H1 (cell line): ENCODE results near the gene MYL7. TPM values are rescaled to one million over a fixed set of nuclear protein-coding genes. Genes with fewer than 3 reads are reported as not detected.

ENCODE experiments used
- BCL11A ChIP-seq, 2 experiments: IDR thresholded peaks; one replicate each; pipeline ENCODE4 v1.6.1; 2011; ENCODE audit warnings: low read depth in 2 of 2, low read length in 2 of 2, mild to moderate bottlenecking in 2 of 2
- CTCF ChIP-seq, 3 experiments: IDR thresholded peaks; 1 replicate in 2 of 3; 2 replicates in 1 of 3; pipeline versions ENCODE4 v1.5.1 to v1.6.1; 2011; ENCODE audit warnings: low read length in 3 of 3, mild to moderate bottlenecking in 3 of 3, inconsistent platforms in 2 of 3, low read depth in 1 of 3, moderate library complexity in 1 of 3; ENCODE audit not compliant: insufficient read depth in 1 of 3; ENCODE audit errors: control extremely low read depth in 1 of 3
- EGR1 ChIP-seq: IDR thresholded peaks from 2 replicates; pipeline ENCODE4 v1.6.1; 2011; ENCODE audit warnings: low read depth, low read length, borderline replicate concordance
- HDAC2 ChIP-seq, 2 experiments: fragments of 300-600 bp in 1 of 2; sonication (generic) in 1 of 2; IDR thresholded peaks; 2 replicates each; pipeline ENCODE4 v1.6.1; 2011 to 2012; ENCODE audit warnings: low read depth in 2 of 2, low read length in 2 of 2, mild to moderate bottlenecking in 2 of 2, moderate library complexity in 2 of 2, borderline replicate concordance in 1 of 2, inconsistent platforms in 1 of 2
- RXRA ChIP-seq: IDR thresholded peaks from 2 replicates; pipeline ENCODE4 v1.6.1; 2011; ENCODE audit warnings: low read depth, mild to moderate bottlenecking, low read length, moderate library complexity; ENCODE audit not compliant: insufficient read depth
- SIX5 ChIP-seq: IDR thresholded peaks from 2 replicates; pipeline ENCODE4 v1.6.1; 2011; ENCODE audit warnings: mild to moderate bottlenecking, low read depth, low read length
- SP2 ChIP-seq: IDR thresholded peaks from 2 replicates; pipeline ENCODE4 v1.6.1; 2012; ENCODE audit warnings: mild to moderate bottlenecking, low read length, inconsistent platforms
- TAF7 ChIP-seq: optimal IDR thresholded peaks from 2 replicates; pipeline ENCODE3; 2011; ENCODE audit warnings: low read depth, mild to moderate bottlenecking, inconsistent platforms, low read length, moderate library complexity, borderline replicate concordance
- USF2 ChIP-seq: IDR thresholded peaks from 2 replicates; pipeline ENCODE4 v1.6.1; 2011; ENCODE audit warnings: low read length, improper control_type of control experiment
- polyA plus RNA-seq, 7 experiments: library from polyadenylated mRNA; depleted of rRNA in 3 of 7; stranded (reverse) in 5 of 7; unstranded in 2 of 7; fragments of >200 nt in 5 of 7; fragments of 200-250 nt in 2 of 7; gene quantifications; 1 replicate in 5 of 7; 2 replicates in 1 of 7; 4 replicates in 1 of 7; pipeline versions ENCODE4 v1.2.1 to v1.2.3, GENCODE V29; 2011 to 2013; ENCODE audit warnings: missing spikeins in 2 of 7, mixed read lengths in 2 of 7
- total RNA-seq: library from RNA; stranded (reverse); fragmentation: NEBNext Ultra II Directional; extraction: Animal tissue kit (Norgen Biotek cat#: 25700); gene quantifications from 2 replicates; pipeline ENCODE4 v1.2.1, GENCODE V29; 2021

Gene MYL7
- total and polyA plus RNA-seq, 2 of the 8 experiments (the other 6 are each of a cell fraction or from before 2014, with no cell fraction given) = 3.3 to 3.4 TPM

- TF ChIP-seq EGR1 (no peak), BCL11A (IDR thresholded peaks at IDR 0.05; ENCODE audit: low read depth in 2 of 2, low read length in 2 of 2) (no peak), SIX5 (no peak), RXRA (no peak), TAF7 (no peak), SP2 (no peak), HDAC2 (IDR thresholded peaks at IDR 0.05; ENCODE audit: borderline replicate concordance in 1 of 2, low read depth in 2 of 2, low read length in 2 of 2) (no peak), CTCF (IDR thresholded peaks at IDR 0.05; ENCODE audit: control extremely low read depth in 1 of 3, insufficient read depth in 1 of 3, low read depth in 1 of 3, low read length in 3 of 3) (no peak), USF2 (no peak)
These were observed 24.1 kb downstream of the MYL7 start (continued) for GRCh38 chr7:44116789-44117666.
